Neutrophil (primary cell): ENCODE measurements around the gene ABLIM2.

Experiments used
- H3K27ac ChIP-seq: fragments of 200-600 bp; sonication (generic); 2 replicates; pipeline ENCODE4 v1.5.1; 2016; ENCODE audit warnings: mild to moderate bottlenecking, moderate library complexity
- H3K27me3 ChIP-seq: fragments of 200-600 bp; sonication (generic); 2 replicates; pipeline ENCODE4 v1.6.0; 2016; ENCODE audit warnings: mild to moderate bottlenecking
- H3K36me3 ChIP-seq: fragments of 200-600 bp; sonication (generic); 2 replicates; pipeline ENCODE4 v1.5.1; 2017
- H3K4me1 ChIP-seq, 2 experiments: fragments of 200-600 bp in 1 of 2; sonication (generic) in 1 of 2; 1 replicate in 1 of 2; 2 replicates in 1 of 2; pipeline versions ENCODE4 v1.5.1 to v1.6.1; 2013 to 2016; ENCODE audit warnings: low read depth in 1 of 2, low read length in 1 of 2, mild to moderate bottlenecking in 1 of 2, moderate library complexity in 1 of 2; ENCODE audit not compliant: control insufficient read depth in 1 of 2, insufficient read depth in 1 of 2
- H3K4me3 ChIP-seq, 2 experiments: fragments of 200-600 bp in 1 of 2; sonication (generic) in 1 of 2; 1 replicate in 1 of 2; 2 replicates in 1 of 2; pipeline ENCODE4 v1.5.1; 2013 to 2016; ENCODE audit warnings: low read depth in 1 of 2, low read length in 1 of 2, mild to moderate bottlenecking in 1 of 2, moderate library complexity in 1 of 2
- H3K9me3 ChIP-seq: fragments of 200-600 bp; sonication (generic); 2 replicates; pipeline ENCODE4 v1.5.1; 2016
- TF ChIP-seq, protein P1 (sequence below): fragments of 200-600 bp; sonication (generic); IDR thresholded peaks from 2 replicates; pipeline ENCODE4 v1.5.1; 2016; ENCODE audit warnings: antibody characterized with exemption

ABLIM2 gene

DNA sequence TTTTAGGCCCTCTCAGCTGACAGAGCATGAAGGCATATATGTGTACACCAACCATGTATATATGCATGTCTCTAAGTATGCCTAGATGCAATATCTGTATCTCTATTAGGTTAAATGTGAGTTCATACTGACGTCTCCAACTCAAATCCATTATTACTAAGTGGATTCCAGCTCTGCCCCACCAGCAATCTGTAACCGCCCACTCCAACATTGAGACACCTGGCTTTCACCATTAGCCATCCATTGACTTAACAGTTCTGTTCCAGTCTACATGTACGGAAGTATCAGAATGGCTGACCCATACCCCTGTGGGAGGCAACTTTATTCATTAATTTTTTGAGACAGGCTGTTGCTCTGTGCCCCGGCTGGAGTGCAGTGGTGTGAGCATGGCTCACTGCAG, 25.4 kb upstream of the ABLIM2 start:
- Histone ChIP-seq H3K9me3 (no peaks in the 10 kb centered on the region), H3K36me3 (no peaks in the 10 kb centered on the region), H3K4me3 (no peak overlapping the region), H3K27me3 (peaks cover 6% of the 10 kb centered on the region), H3K27ac (no peak overlapping the region), H3K4me1 (no peaks in the 10 kb centered on the region)
- TF ChIP-seq, protein P1, sequence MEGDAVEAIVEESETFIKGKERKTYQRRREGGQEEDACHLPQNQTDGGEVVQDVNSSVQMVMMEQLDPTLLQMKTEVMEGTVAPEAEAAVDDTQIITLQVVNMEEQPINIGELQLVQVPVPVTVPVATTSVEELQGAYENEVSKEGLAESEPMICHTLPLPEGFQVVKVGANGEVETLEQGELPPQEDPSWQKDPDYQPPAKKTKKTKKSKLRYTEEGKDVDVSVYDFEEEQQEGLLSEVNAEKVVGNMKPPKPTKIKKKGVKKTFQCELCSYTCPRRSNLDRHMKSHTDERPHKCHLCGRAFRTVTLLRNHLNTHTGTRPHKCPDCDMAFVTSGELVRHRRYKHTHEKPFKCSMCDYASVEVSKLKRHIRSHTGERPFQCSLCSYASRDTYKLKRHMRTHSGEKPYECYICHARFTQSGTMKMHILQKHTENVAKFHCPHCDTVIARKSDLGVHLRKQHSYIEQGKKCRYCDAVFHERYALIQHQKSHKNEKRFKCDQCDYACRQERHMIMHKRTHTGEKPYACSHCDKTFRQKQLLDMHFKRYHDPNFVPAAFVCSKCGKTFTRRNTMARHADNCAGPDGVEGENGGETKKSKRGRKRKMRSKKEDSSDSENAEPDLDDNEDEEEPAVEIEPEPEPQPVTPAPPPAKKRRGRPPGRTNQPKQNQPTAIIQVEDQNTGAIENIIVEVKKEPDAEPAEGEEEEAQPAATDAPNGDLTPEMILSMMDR, result no peak

DNA sequence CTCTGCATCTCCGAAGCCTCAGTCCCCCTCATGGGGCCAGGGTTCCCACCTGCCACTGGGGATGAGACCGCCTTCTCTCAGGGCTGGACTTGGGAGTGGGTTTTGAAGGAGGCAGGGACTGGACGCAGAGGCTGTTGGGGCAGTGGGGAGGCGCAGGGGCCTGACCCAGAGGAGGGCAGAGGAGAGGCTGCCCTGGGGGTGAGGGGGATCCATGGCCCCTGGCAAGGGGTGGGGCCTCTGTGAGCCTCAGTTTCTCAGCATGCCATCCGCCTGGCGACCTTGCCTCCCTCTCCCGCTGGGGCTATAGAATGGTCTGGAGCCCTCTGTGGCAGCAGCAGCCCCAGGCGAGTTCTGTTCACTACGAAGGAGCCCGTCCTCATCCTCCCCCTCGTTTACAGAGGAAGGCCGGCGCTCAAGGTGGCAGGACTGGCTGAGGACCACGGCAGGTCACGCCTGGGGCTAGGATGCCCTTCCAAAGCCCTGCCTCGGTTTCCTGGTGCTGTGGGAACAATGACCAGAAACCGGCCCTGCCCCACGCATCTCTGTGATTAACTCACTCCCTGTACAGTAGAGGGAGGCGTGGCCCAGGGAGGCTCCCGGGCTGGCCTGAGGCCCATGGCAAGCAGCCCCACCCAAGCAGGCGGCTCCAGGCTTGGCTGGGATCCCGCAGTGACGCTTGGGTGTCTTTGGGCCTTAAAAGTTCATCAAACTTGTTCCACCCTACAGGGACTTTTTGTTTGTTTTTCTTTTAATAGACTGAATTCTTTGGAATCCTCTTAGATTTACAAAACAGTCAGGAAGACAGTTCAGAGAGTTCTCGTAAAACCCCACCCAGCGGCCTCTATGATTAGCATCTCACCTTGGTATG, 24.5 kb upstream of the ABLIM2 start:
- no peaks in the 10 kb centered on the region for H3K27me3 ChIP-seq
- no peaks in the 10 kb centered on the region for H3K4me1 ChIP-seq
- no peaks in the 10 kb centered on the region for H3K36me3 ChIP-seq
- no peaks in the 10 kb centered on the region for H3K9me3 ChIP-seq
- H3K27ac ChIP-seq, result no peak overlapping the region
- H3K4me3 ChIP-seq, result no peak overlapping the region
- TF ChIP-seq, protein P1, result no peak

DNA sequence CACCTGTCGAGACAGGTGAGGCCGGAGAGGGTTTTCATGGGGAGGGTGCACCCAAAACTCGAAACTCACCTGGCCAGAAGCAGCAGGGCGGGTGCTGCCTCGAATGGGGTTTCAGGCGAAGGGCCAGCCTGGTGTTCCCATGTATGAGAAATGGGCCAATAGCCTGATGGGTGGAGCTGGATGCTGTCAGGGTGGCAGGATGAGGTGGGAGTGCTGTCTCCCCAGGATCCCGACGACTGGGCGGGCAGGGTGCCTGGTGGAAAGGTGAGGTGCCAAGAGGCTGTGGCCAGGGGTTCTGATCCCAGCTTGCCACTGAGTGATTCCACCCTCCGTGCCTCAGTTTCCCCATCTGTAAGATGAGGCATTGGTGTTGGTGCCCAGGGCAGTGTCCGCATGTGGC, 23.7 kb upstream of the ABLIM2 start:
- Histone ChIP-seq H3K36me3 (no peaks in the 10 kb centered on the region), H3K9me3 (no peaks in the 10 kb centered on the region), H3K4me1 (no peaks in the 10 kb centered on the region), H3K4me3 (no peak overlapping the region), H3K27me3 (no peaks in the 10 kb centered on the region), H3K27ac (no peak overlapping the region)
- TF ChIP-seq, protein P1, result no peak

DNA sequence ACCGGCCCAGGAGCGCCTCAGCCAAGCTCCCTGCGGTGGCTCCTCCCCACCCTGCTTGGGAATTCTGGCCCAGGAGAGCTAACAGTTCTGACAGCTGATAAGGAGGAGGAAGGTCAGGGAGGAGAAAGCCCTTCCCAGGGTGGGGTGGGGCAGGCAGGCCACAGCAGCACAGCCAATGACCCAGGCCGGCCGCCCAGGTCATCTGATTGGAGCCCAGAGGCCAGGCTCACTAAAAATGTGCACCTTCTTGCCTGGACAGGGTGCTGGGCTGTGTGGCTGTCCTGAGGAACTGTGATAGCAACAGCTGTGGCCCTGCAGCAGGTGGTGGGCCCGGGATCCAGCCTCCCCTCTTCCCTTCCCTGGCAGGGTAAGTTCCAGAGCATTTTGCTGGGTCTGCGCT, 23.2 kb upstream of the ABLIM2 start:
- Histone ChIP-seq H3K27ac (no peak overlapping the region), H3K36me3 (no peaks in the 10 kb centered on the region), H3K9me3 (no peaks in the 10 kb centered on the region), H3K27me3 (no peaks in the 10 kb centered on the region), H3K4me1 (no peaks in the 10 kb centered on the region), H3K4me3 (no peak overlapping the region)
- TF ChIP-seq, protein P1, result no peak

DNA sequence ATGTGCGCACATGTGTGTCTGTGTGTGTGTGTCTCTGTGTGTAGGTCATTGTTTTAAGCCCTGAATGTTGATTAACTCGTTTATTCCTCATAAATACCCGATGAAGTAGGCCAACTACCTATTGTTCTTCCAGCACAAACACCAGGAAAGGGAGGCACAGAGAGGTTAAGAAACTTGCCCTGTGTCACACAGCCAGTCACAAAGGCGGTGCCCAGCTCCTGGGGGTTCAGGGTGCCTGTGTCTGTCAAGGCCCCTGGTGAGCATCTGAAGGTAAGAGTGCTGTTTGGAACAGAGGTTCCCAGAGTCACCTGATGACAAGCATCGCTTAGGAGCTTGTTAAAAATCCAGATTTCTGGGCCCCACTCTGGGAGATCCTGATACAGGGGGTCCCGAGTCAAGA, 22.5 kb upstream of the ABLIM2 start:
- TF ChIP-seq, protein P1, result no peak
- no peak overlapping the region for H3K4me3 ChIP-seq
- no peak overlapping the region for H3K27ac ChIP-seq
- H3K36me3 ChIP-seq, result no peaks in the 10 kb centered on the region
- H3K27me3 ChIP-seq, result no peaks in the 10 kb centered on the region
- no peaks in the 10 kb centered on the region for H3K4me1 ChIP-seq
- no peaks in the 10 kb centered on the region for H3K9me3 ChIP-seq
